ENCODE measurements around the gene TGFB2.

- TF ChIP-seq CTCF (IDR thresholded peaks at IDR 0.05): no peak
- TF ChIP-seq POLR2AphosphoS5 (IDR thresholded peaks at IDR 0.05): no peak
- no peak for TF ChIP-seq POLR2A (IDR thresholded peaks at IDR 0.05)
These were observed 86.3 kb downstream of the TGFB2 start for GRCh38 chr1:218431476-218431875.

Measured in stomach (tissue), 4 donors.